Neutrophil (primary cell): ENCODE data around the gene FGR.

Experiments used
- H3K27ac ChIP-seq: fragments of 200-600 bp; sonication (generic); 2 replicates; pipeline ENCODE4 v1.5.1; 2016; ENCODE audit warnings: mild to moderate bottlenecking, moderate library complexity
- H3K27me3 ChIP-seq: fragments of 200-600 bp; sonication (generic); 2 replicates; pipeline ENCODE4 v1.6.0; 2016; ENCODE audit warnings: mild to moderate bottlenecking
- H3K36me3 ChIP-seq: fragments of 200-600 bp; sonication (generic); 2 replicates; pipeline ENCODE4 v1.5.1; 2017
- H3K4me1 ChIP-seq, 2 experiments: fragments of 200-600 bp in 1 of 2; sonication (generic) in 1 of 2; 1 replicate in 1 of 2; 2 replicates in 1 of 2; pipeline versions ENCODE4 v1.5.1 to v1.6.1; 2013 to 2016; ENCODE audit warnings: low read depth in 1 of 2, low read length in 1 of 2, mild to moderate bottlenecking in 1 of 2, moderate library complexity in 1 of 2; ENCODE audit not compliant: control insufficient read depth in 1 of 2, insufficient read depth in 1 of 2
- H3K4me3 ChIP-seq, 2 experiments: fragments of 200-600 bp in 1 of 2; sonication (generic) in 1 of 2; 1 replicate in 1 of 2; 2 replicates in 1 of 2; pipeline ENCODE4 v1.5.1; 2013 to 2016; ENCODE audit warnings: low read depth in 1 of 2, low read length in 1 of 2, mild to moderate bottlenecking in 1 of 2, moderate library complexity in 1 of 2
- H3K9me3 ChIP-seq: fragments of 200-600 bp; sonication (generic); 2 replicates; pipeline ENCODE4 v1.5.1; 2016
- CTCF ChIP-seq: fragments of 200-600 bp; sonication (generic); IDR thresholded peaks from 2 replicates; pipeline ENCODE4 v1.5.1; 2016; ENCODE audit warnings: antibody characterized with exemption

Gene FGR

GRCh38 chr1:27650171-27650538, 15.2 kb upstream of the FGR start:
- Histone ChIP-seq H3K36me3 (no peaks in the 10 kb centered on the region), H3K27me3 (no peaks in the 10 kb centered on the region), H3K4me3 (no peak overlapping the region), H3K4me1 (peaks cover 67 to 80% of the 10 kb centered on the region in 2 experiments), H3K9me3 (no peaks in the 10 kb centered on the region), H3K27ac (peak overlapping the region; percentile 61)
- no peak for TF ChIP-seq CTCF

DNA sequence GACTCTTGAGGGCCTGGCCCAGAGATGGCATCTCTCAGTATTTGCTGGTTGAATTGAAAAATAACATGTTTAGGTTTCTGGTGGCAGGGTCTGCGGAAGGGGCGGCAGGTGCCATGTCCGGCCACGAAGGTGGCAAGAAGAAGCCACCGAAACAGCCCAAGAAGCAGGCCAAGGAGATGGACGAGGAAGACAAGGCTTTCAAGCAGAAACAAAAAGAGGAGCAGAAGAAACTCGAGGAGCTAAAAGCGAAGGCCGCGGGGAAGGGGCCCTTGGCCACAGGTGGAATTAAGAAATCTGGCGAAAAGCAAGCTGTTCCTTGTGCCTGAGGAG, 14.3 kb upstream of the FGR start:
- Histone ChIP-seq H3K27ac (no peak overlapping the region), H3K4me1 (peaks cover 68 to 81% of the 10 kb centered on the region in 2 experiments), H3K4me3 (no peak overlapping the region), H3K36me3 (no peaks in the 10 kb centered on the region), H3K27me3 (no peaks in the 10 kb centered on the region), H3K9me3 (no peaks in the 10 kb centered on the region)
- TF ChIP-seq CTCF = no peak

GRCh38 chr1:27648602-27649305, 13.8 kb upstream of the FGR start:
- H3K4me3 ChIP-seq = no peak overlapping the region
- TF ChIP-seq CTCF = no peak
- no peaks in the 10 kb centered on the region for H3K36me3 ChIP-seq
- peaks cover 73 to 86% of the 10 kb centered on the region in 2 experiments for H3K4me1 ChIP-seq
- H3K27ac ChIP-seq = no peak overlapping the region
- H3K9me3 ChIP-seq = no peaks in the 10 kb centered on the region
- H3K27me3 ChIP-seq = no peaks in the 10 kb centered on the region

GRCh38 chr1:27647328-27647727, 12.3 kb upstream of the FGR start:
- Histone ChIP-seq H3K36me3 (no peaks in the 10 kb centered on the region), H3K27me3 (no peaks in the 10 kb centered on the region), H3K9me3 (no peaks in the 10 kb centered on the region), H3K4me3 (peak overlapping the region in 1 of 2 experiments; percentile 16), H3K27ac (peak overlapping the region; percentile 85), H3K4me1 (peaks cover 74 to 77% of the 10 kb centered on the region in 2 experiments)
- no peak for TF ChIP-seq CTCF

- H3K36me3 ChIP-seq = no peaks in the 10 kb centered on the region
- H3K4me3 ChIP-seq = peak overlapping the region in 1 of 2 experiments; percentile 16
- H3K4me1 ChIP-seq = peaks cover 71 to 73% of the 10 kb centered on the region in 2 experiments
- no peaks in the 10 kb centered on the region for H3K27me3 ChIP-seq
- TF ChIP-seq CTCF = no peak
- H3K27ac ChIP-seq = peak overlapping the region; percentile 85
- no peaks in the 10 kb centered on the region for H3K9me3 ChIP-seq
Measured at GRCh38 chr1:27646676-27647075, 11.7 kb upstream of the FGR start.
